ENCODE data around the gene ARMS2. TPM values are rescaled to one million over a fixed set of nuclear protein-coding genes. Genes with fewer than 3 reads are reported as not detected.

Gene ARMS2
- polyA plus RNA-seq, 4 donors, result 0.06 TPM; not detected in 3

GRCh38 chr10:122421742-122422141 lies 32.7 kb upstream of the ARMS2 start:
- Histone ChIP-seq H3K4me3 (ENCODE audit: low read depth in 1 of 3, low read length in 3 of 3) (no peak overlapping the region), H3K27me3 (ENCODE audit: control insufficient read depth in 3 of 3, insufficient read depth in 3 of 3, low read length in 3 of 3) (no peaks in the 10 kb centered on the region), H3K27ac (ENCODE audit: low read depth in 1 of 3, low read length in 2 of 3) (no peak overlapping the region), H3K4me1 (ENCODE audit: control insufficient read depth in 3 of 3, insufficient read depth in 2 of 3, low read depth in 1 of 3, low read length in 2 of 3) (no peaks in the 10 kb centered on the region), H3K36me3 (ENCODE audit: control insufficient read depth in 3 of 3, insufficient read depth in 2 of 3, low read depth in 1 of 3, low read length in 3 of 3) (peaks cover under 1 to 16% (median 4%) of the 10 kb centered on the region in 3 donors), H3K9me3 (ENCODE audit: control insufficient read depth in 2 of 2, insufficient read depth in 1 of 2, low read depth in 1 of 2, low read length in 1 of 2) (no peaks in the 10 kb centered on the region)
- FAIRE-seq (no peak), DNase-seq (no peak)

- H3K27me3 ChIP-seq (ENCODE audit: control insufficient read depth in 3 of 3, insufficient read depth in 3 of 3, low read length in 3 of 3), result no peaks in the 10 kb centered on the region
- no peaks in the 10 kb centered on the region for H3K9me3 ChIP-seq (ENCODE audit: control insufficient read depth in 2 of 2, insufficient read depth in 1 of 2, low read depth in 1 of 2, low read length in 1 of 2)
- FAIRE-seq (no peak), DNase-seq (peak in 1 of 2 donors; percentile 31)
- H3K36me3 ChIP-seq (ENCODE audit: control insufficient read depth in 3 of 3, insufficient read depth in 2 of 3, low read depth in 1 of 3, low read length in 3 of 3), result peaks cover 0 to 12% (median 8%) of the 10 kb centered on the region in 3 donors
- H3K4me3 ChIP-seq (ENCODE audit: low read depth in 1 of 3, low read length in 3 of 3), result no peak overlapping the region
- H3K4me1 ChIP-seq (ENCODE audit: control insufficient read depth in 3 of 3, insufficient read depth in 2 of 3, low read depth in 1 of 3, low read length in 2 of 3), result no peaks in the 10 kb centered on the region
- no peak overlapping the region for H3K27ac ChIP-seq (ENCODE audit: low read depth in 1 of 3, low read length in 2 of 3)
- 73 to 84% (median 75%) methylated on average over 5 of the region's 5 CpGs for WGBS, 3 donors
Observed at GRCh38 chr10:122422266-122422989, 32.0 kb upstream of the ARMS2 start.

GRCh38 chr10:122424059-122424458 lies 30.4 kb upstream of the ARMS2 start:
- Histone ChIP-seq H3K4me1 (ENCODE audit: control insufficient read depth in 3 of 3, insufficient read depth in 2 of 3, low read depth in 1 of 3, low read length in 2 of 3) (no peaks in the 10 kb centered on the region), H3K27me3 (ENCODE audit: control insufficient read depth in 3 of 3, insufficient read depth in 3 of 3, low read length in 3 of 3) (no peaks in the 10 kb centered on the region), H3K36me3 (ENCODE audit: control insufficient read depth in 3 of 3, insufficient read depth in 2 of 3, low read depth in 1 of 3, low read length in 3 of 3) (peaks cover 0 to 13% (median 9%) of the 10 kb centered on the region in 3 donors), H3K4me3 (ENCODE audit: low read depth in 1 of 3, low read length in 3 of 3) (no peak overlapping the region), H3K27ac (ENCODE audit: low read depth in 1 of 3, low read length in 2 of 3) (no peak overlapping the region), H3K9me3 (ENCODE audit: control insufficient read depth in 2 of 2, insufficient read depth in 1 of 2, low read depth in 1 of 2, low read length in 1 of 2) (no peaks in the 10 kb centered on the region)
- DNase-seq, result no peak
- WGBS, 3 donors, result 74 to 89% (median 84%) methylated on average over 2 of the region's 2 CpGs
- no peak for FAIRE-seq

- Histone ChIP-seq H3K9me3 (ENCODE audit: control insufficient read depth in 2 of 2, insufficient read depth in 1 of 2, low read depth in 1 of 2, low read length in 1 of 2) (no peaks in the 10 kb centered on the region), H3K36me3 (ENCODE audit: control insufficient read depth in 3 of 3, insufficient read depth in 2 of 3, low read depth in 1 of 3, low read length in 3 of 3) (peaks cover 0 to 17% (median 13%) of the 10 kb centered on the region in 3 donors), H3K4me3 (ENCODE audit: low read depth in 1 of 3, low read length in 3 of 3) (no peak overlapping the region), H3K27me3 (ENCODE audit: control insufficient read depth in 3 of 3, insufficient read depth in 3 of 3, low read length in 3 of 3) (no peaks in the 10 kb centered on the region), H3K4me1 (ENCODE audit: control insufficient read depth in 3 of 3, insufficient read depth in 2 of 3, low read depth in 1 of 3, low read length in 2 of 3) (no peaks in the 10 kb centered on the region), H3K27ac (ENCODE audit: low read depth in 1 of 3, low read length in 2 of 3) (no peak overlapping the region)
- FAIRE-seq (no peak), DNase-seq (no peak)
- 92 to 97% (median 94%) methylated on average over 6 of the region's 6 CpGs for WGBS, 3 donors
Observed at GRCh38 chr10:122426829-122427228, 27.6 kb upstream of the ARMS2 start.

GRCh38 chr10:122427280-122427679 lies 27.2 kb upstream of the ARMS2 start:
- 65 to 81% (median 80%) methylated on average over 2 of the region's 2 CpGs for WGBS, 3 donors
- FAIRE-seq (no peak), DNase-seq (no peak)
- Histone ChIP-seq H3K4me3 (ENCODE audit: low read depth in 1 of 3, low read length in 3 of 3) (no peak overlapping the region), H3K36me3 (ENCODE audit: control insufficient read depth in 3 of 3, insufficient read depth in 2 of 3, low read depth in 1 of 3, low read length in 3 of 3) (peaks cover 0 to 17% (median 12%) of the 10 kb centered on the region in 3 donors), H3K27ac (ENCODE audit: low read depth in 1 of 3, low read length in 2 of 3) (no peak overlapping the region), H3K27me3 (ENCODE audit: control insufficient read depth in 3 of 3, insufficient read depth in 3 of 3, low read length in 3 of 3) (no peaks in the 10 kb centered on the region), H3K4me1 (ENCODE audit: control insufficient read depth in 3 of 3, insufficient read depth in 2 of 3, low read depth in 1 of 3, low read length in 2 of 3) (no peaks in the 10 kb centered on the region), H3K9me3 (ENCODE audit: control insufficient read depth in 2 of 2, insufficient read depth in 1 of 2, low read depth in 1 of 2, low read length in 1 of 2) (no peaks in the 10 kb centered on the region)

- peak; percentile 43 to 55 for DNase-seq
Observed at GRCh38 chr10:122435212-122435827, 19.1 kb upstream of the ARMS2 start.

GRCh38 chr10:122441961-122442360 lies 12.5 kb upstream of the ARMS2 start:
- DNase-seq, result no peak
- no peaks in the 10 kb centered on the region for H3K36me3 ChIP-seq (ENCODE audit: control insufficient read depth in 3 of 3, insufficient read depth in 2 of 3, low read depth in 1 of 3, low read length in 3 of 3)
- no peaks in the 10 kb centered on the region for H3K27me3 ChIP-seq (ENCODE audit: control insufficient read depth in 3 of 3, insufficient read depth in 3 of 3, low read length in 3 of 3)
- H3K4me1 ChIP-seq (ENCODE audit: control insufficient read depth in 3 of 3, insufficient read depth in 2 of 3, low read depth in 1 of 3, low read length in 2 of 3), result peaks cover 0 to 2% (median 0%) of the 10 kb centered on the region in 3 donors
- no peak for FAIRE-seq
- H3K27ac ChIP-seq (ENCODE audit: low read depth in 1 of 3, low read length in 2 of 3), result no peak overlapping the region
- peaks cover 0 to 5% of the 10 kb centered on the region in 2 donors for H3K9me3 ChIP-seq (ENCODE audit: control insufficient read depth in 2 of 2, insufficient read depth in 1 of 2, low read depth in 1 of 2, low read length in 1 of 2)
- WGBS, 3 donors, result 75 to 79% (median 75%) methylated on average over 7 of the region's 7 CpGs
- no peak overlapping the region for H3K4me3 ChIP-seq (ENCODE audit: low read depth in 1 of 3, low read length in 3 of 3)

More at GRCh38 chr10:122435212-122435827, 19.1 kb upstream of the ARMS2 start:
- no peak overlapping the region for H3K27ac ChIP-seq (ENCODE audit: low read depth in 1 of 3, low read length in 2 of 3)
- H3K27me3 ChIP-seq (ENCODE audit: control insufficient read depth in 3 of 3, insufficient read depth in 3 of 3, low read length in 3 of 3), result no peaks in the 10 kb centered on the region
- peaks cover 0 to 4% (median 2%) of the 10 kb centered on the region in 3 donors for H3K36me3 ChIP-seq (ENCODE audit: control insufficient read depth in 3 of 3, insufficient read depth in 2 of 3, low read depth in 1 of 3, low read length in 3 of 3)
- FAIRE-seq, result peak; percentile 82
- H3K4me1 ChIP-seq (ENCODE audit: control insufficient read depth in 3 of 3, insufficient read depth in 2 of 3, low read depth in 1 of 3, low read length in 2 of 3), result no peaks in the 10 kb centered on the region
- no peak overlapping the region for H3K4me3 ChIP-seq (ENCODE audit: low read depth in 1 of 3, low read length in 3 of 3)
- H3K9me3 ChIP-seq (ENCODE audit: control insufficient read depth in 2 of 2, insufficient read depth in 1 of 2, low read depth in 1 of 2, low read length in 1 of 2), result peaks cover 0 to 5% of the 10 kb centered on the region in 2 donors
- WGBS, 3 donors, result 33 to 35% (median 34%) methylated on average over 3 of the region's 3 CpGs

GRCh38 chr10:122445469-122445868 lies 9.0 kb upstream of the ARMS2 start:
- WGBS, 3 donors, result 77 to 86% (median 86%) methylated on average over 1 of the region's 1 CpG
- DNase-seq (no peak), FAIRE-seq (no peak)
- Histone ChIP-seq H3K4me3 (ENCODE audit: low read depth in 1 of 3, low read length in 3 of 3) (no peak overlapping the region), H3K27me3 (ENCODE audit: control insufficient read depth in 3 of 3, insufficient read depth in 3 of 3, low read length in 3 of 3) (no peaks in the 10 kb centered on the region), H3K36me3 (ENCODE audit: control insufficient read depth in 3 of 3, insufficient read depth in 2 of 3, low read depth in 1 of 3, low read length in 3 of 3) (no peaks in the 10 kb centered on the region), H3K27ac (ENCODE audit: low read depth in 1 of 3, low read length in 2 of 3) (no peak overlapping the region), H3K4me1 (ENCODE audit: control insufficient read depth in 3 of 3, insufficient read depth in 2 of 3, low read depth in 1 of 3, low read length in 2 of 3) (peaks cover 0 to 20% (median 0%) of the 10 kb centered on the region in 3 donors), H3K9me3 (ENCODE audit: control insufficient read depth in 2 of 2, insufficient read depth in 1 of 2, low read depth in 1 of 2, low read length in 1 of 2) (no peaks in the 10 kb centered on the region)
